H54 (cell line): ENCODE data around the gene SCN5A.
A peak's percentile ranks its signal among the peaks of the same experiment; 100 is the strongest.

Experiments
- DNase-seq: peaks from one replicate; pipeline ENCODE4 v3.0.0; 2011; ENCODE audit warnings: low spot score, mixed read lengths; ENCODE audit not compliant: insufficient read length
- FAIRE-seq: peaks from 3 replicates; lab custom pipeline; 2011; peaks lifted over from hg19 to GRCh38; lab: Jason Lieb, UNC
- POLR2A ChIP-seq: IDR thresholded peaks from 2 replicates; pipeline ENCODE4 v1.6.1; 2011; ENCODE audit warnings: low read depth, mild to moderate bottlenecking, low read length

SCN5A gene

GRCh38 chr3:38620236-38620635, 29.3 kb downstream of the SCN5A start:
- no peak for FAIRE-seq
- peak; percentile 41 for DNase-seq
- TF ChIP-seq POLR2A, result no peak

- DNase-seq, result no peak
- FAIRE-seq, result no peak
- no peak for TF ChIP-seq POLR2A
These were observed 31.1 kb downstream of the SCN5A start for GRCh38 chr3:38618343-38618742.

- no peak for TF ChIP-seq POLR2A
- DNase-seq (no peak), FAIRE-seq (no peak)
These were observed 31.9 kb downstream of the SCN5A start for GRCh38 chr3:38617586-38617985.

- FAIRE-seq (no peak), DNase-seq (no peak)
- no peak for TF ChIP-seq POLR2A
These were observed 32.4 kb downstream of the SCN5A start for GRCh38 chr3:38617137-38617536.

GRCh38 chr3:38616658-38617057, 32.8 kb downstream of the SCN5A start:
- FAIRE-seq (no peak), DNase-seq (no peak)
- no peak for TF ChIP-seq POLR2A

GRCh38 chr3:38616111-38616510, 33.4 kb downstream of the SCN5A start:
- FAIRE-seq (no peak), DNase-seq (no peak)
- no peak for TF ChIP-seq POLR2A

GRCh38 chr3:38614651-38615352, 34.7 kb downstream of the SCN5A start:
- no peak for TF ChIP-seq POLR2A
- DNase-seq (no peak), FAIRE-seq (no peak)

- no peak for TF ChIP-seq POLR2A
- no peak for FAIRE-seq
- no peak for DNase-seq
These were observed 35.4 kb downstream of the SCN5A start for GRCh38 chr3:38614091-38614490.

GRCh38 chr3:38613426-38613825, 36.1 kb downstream of the SCN5A start:
- no peak for TF ChIP-seq POLR2A
- DNase-seq (no peak), FAIRE-seq (no peak)

- no peak for TF ChIP-seq POLR2A
- DNase-seq, result no peak
- FAIRE-seq, result no peak
These were observed 37.6 kb downstream of the SCN5A start for GRCh38 chr3:38611866-38612265.

- DNase-seq, result no peak
- no peak for FAIRE-seq
- no peak for TF ChIP-seq POLR2A
These were observed 38.6 kb downstream of the SCN5A start for GRCh38 chr3:38610934-38611333.

GRCh38 chr3:38610436-38610835, 39.1 kb downstream of the SCN5A start:
- TF ChIP-seq POLR2A, result no peak
- FAIRE-seq (no peak), DNase-seq (no peak)

- FAIRE-seq (no peak), DNase-seq (no peak)
- TF ChIP-seq POLR2A, result no peak
These were observed 39.9 kb downstream of the SCN5A start for GRCh38 chr3:38609386-38610111.

GRCh38 chr3:38608961-38609360, 40.5 kb downstream of the SCN5A start:
- FAIRE-seq (no peak), DNase-seq (no peak)
- no peak for TF ChIP-seq POLR2A
